ENCODE data around the gene OOEP.

OOEP gene

GRCh38 chr6:73369563-73369962 is at the start of gene OOEP:
Gene OOEP (minus strand): TSS chr6:73369897. CDS start chr6:73369792, 105 bp downstream.
- no peak for TF ChIP-seq CTCF (IDR thresholded peaks at IDR 0.05; ENCODE audit: insufficient read depth, low read length, missing control alignments)
- ChIA-PET CTCF (interaction anchor here (1.6 kb wide), 1 partner anchor 13 kb away, joined by 3 read pairs; no protein-coding TSS in a partner anchor), POLR2A (no interaction called here)
- DNase-seq (ENCODE audit: low read depth, low spot score) = no peak
- H3K4me3 ChIP-seq (ENCODE audit: low read depth, low read length) = no peak within 1 kb of the TSS

- TF ChIP-seq CTCF (IDR thresholded peaks at IDR 0.05; ENCODE audit: insufficient read depth, low read length, missing control alignments) = no peak
- ChIA-PET POLR2A (no interaction called here), CTCF (interaction anchor here (1.4 to 1.5 kb wide), 2 partner anchors 12 to 29 kb away, joined by 3 to 4 read pairs; no protein-coding TSS in a partner anchor)
- DNase-seq (ENCODE audit: low read depth, low spot score) = no peak
- no peak overlapping the region for H3K4me3 ChIP-seq (ENCODE audit: low read depth, low read length)
Observed at GRCh38 chr6:73418081-73418741, 48.5 kb upstream of the OOEP start.

GRCh38 chr6:73413102-73413501 is 43.4 kb upstream of the OOEP start:
- CTCF ChIA-PET = no interaction called here
- no peak for TF ChIP-seq CTCF (IDR thresholded peaks at IDR 0.05; ENCODE audit: insufficient read depth, low read length, missing control alignments)
- no peak for DNase-seq (ENCODE audit: low read depth, low spot score)
- no peak overlapping the region for H3K4me3 ChIP-seq (ENCODE audit: low read depth, low read length)
- POLR2A ChIA-PET = no interaction called here

GRCh38 chr6:73409395-73409794 is 39.7 kb upstream of the OOEP start:
- TF ChIP-seq CTCF (IDR thresholded peaks at IDR 0.05; ENCODE audit: insufficient read depth, low read length, missing control alignments) = no peak
- no peak for DNase-seq (ENCODE audit: low read depth, low spot score)

GRCh38 chr6:73400656-73401055 is 31.0 kb upstream of the OOEP start:
- ChIA-PET POLR2A (no interaction called here), CTCF (interaction anchor here (0.9 kb wide), 1 partner anchor 12 kb away, joined by 4 read pairs; no protein-coding TSS in a partner anchor)
- no peak overlapping the region for H3K4me3 ChIP-seq (ENCODE audit: low read depth, low read length)
- DNase-seq (ENCODE audit: low read depth, low spot score) = no peak
- no peak for TF ChIP-seq CTCF (IDR thresholded peaks at IDR 0.05; ENCODE audit: insufficient read depth, low read length, missing control alignments)

More at GRCh38 chr6:73409395-73409794, 39.7 kb upstream of the OOEP start:
- H3K4me3 ChIP-seq (ENCODE audit: low read depth, low read length) = no peak overlapping the region
- CTCF ChIA-PET = no interaction called here
- POLR2A ChIA-PET = no interaction called here

GRCh38 chr6:73395875-73396274 is 26.2 kb upstream of the OOEP start:
- DNase-seq (ENCODE audit: low read depth, low spot score) = no peak
- TF ChIP-seq CTCF (IDR thresholded peaks at IDR 0.05; ENCODE audit: insufficient read depth, low read length, missing control alignments) = no peak
- H3K4me3 ChIP-seq (ENCODE audit: low read depth, low read length) = no peak overlapping the region
- ChIA-PET CTCF (no interaction called here), POLR2A (no interaction called here)

All from AG04449 (cell line).